Measurements from ENCODE around the gene MORN1.

Gene MORN1

DNA sequence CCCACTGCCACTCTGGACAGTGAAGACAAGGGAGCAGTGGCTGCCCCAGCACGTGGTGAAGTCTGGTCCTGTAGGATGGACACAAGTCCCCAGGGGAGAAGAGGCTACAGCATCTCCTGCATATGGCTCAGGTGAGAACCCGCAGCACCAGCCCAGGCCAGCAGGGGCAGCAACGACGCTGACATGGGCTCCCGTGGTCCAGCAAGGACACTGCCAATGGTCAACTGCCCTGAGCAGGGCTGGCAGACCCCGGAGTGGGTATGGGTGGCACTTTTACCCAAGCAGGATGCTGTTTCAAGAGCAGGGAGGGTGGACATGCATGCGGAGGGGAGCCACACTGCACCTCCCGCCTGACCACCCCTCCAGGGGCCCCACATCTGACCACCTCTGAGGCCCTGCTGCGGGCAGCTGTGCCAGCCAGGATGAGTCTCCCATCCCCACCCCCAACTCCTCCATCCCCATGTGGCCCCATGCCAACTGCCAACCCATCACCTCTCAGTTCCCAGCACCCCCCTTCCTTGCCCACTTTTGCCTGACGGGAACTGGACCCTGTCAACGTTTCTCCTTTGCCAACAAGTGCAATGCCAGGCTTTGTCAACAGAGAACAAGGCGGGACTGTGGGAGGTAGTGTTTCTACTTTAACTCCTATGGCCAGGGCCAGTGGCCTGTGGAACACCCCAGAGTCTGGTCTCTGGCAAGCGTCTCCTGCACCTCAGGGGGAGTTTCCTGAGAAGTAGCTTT is 8.6 kb downstream of the MORN1 start:
- peak overlapping the region; percentile 69 for H3K27ac Mint-ChIP-seq
- no peak overlapping the region for H3K4me3 Mint-ChIP-seq
- peaks cover 6 to 11% of the 10 kb centered on the region in 2 donors for H3K36me3 Mint-ChIP-seq
- ATAC-seq (replicated peaks), result peak; percentile 24 to 28
- no peaks in the 10 kb centered on the region for H3K9me3 Mint-ChIP-seq
- no peaks in the 10 kb centered on the region for H3K27me3 Mint-ChIP-seq
- peaks cover 14 to 21% of the 10 kb centered on the region in 2 donors for H3K4me1 Mint-ChIP-seq
- no peak for DNase-seq

DNA sequence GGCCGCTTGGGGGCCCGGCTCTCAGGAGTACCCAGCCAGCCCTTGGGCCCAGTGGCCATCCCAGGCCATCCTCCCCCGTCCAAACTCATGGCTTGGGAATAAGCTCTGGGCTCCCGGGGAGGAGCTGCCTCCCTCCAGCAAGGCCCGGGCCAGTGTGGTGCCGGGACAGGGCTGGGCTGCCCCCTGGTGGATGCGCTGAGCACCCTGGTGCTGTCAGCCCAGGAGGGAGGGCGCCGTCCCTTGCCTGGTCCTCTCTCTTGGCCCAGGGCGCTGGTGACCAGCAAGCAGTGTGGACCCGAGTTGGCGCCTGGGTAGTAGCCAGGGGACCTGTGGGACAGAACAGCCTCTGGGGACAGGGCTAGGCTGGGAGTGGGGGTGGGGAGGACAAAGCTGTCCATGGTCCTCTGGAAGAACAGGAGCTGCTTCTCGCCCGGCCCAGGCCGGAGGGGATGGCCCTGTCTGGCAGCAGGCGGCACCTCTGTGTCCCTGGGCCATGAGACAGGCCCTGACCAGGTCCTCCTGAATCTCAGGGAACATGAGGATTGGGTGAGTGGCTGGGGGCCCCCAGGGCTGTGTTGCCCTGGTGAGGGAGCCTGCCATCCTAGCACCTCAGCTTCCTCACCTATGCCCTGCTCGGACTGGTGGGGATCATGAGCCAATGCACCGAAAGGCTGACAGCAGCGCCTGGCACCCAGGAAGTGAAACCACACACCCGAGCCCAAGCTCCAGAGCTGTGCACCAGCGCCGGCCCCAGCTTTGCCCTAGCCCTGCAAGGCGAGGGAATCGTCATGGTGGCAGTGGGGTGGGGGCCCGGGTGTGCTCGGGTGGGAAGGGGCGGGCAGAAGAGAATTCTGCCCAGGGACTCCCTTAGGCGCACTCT is 9.4 kb downstream of the MORN1 start:
- Mint-ChIP-seq H3K27me3 (no peaks in the 10 kb centered on the region), H3K9me3 (no peaks in the 10 kb centered on the region), H3K4me1 (peaks cover 14 to 21% of the 10 kb centered on the region in 2 donors), H3K36me3 (peaks cover 3 to 11% of the 10 kb centered on the region in 2 donors), H3K27ac (no peak overlapping the region), H3K4me3 (no peak overlapping the region)
- peak; percentile 61 for DNase-seq
- peak; percentile 90 to 94 for ATAC-seq (replicated peaks)

DNA sequence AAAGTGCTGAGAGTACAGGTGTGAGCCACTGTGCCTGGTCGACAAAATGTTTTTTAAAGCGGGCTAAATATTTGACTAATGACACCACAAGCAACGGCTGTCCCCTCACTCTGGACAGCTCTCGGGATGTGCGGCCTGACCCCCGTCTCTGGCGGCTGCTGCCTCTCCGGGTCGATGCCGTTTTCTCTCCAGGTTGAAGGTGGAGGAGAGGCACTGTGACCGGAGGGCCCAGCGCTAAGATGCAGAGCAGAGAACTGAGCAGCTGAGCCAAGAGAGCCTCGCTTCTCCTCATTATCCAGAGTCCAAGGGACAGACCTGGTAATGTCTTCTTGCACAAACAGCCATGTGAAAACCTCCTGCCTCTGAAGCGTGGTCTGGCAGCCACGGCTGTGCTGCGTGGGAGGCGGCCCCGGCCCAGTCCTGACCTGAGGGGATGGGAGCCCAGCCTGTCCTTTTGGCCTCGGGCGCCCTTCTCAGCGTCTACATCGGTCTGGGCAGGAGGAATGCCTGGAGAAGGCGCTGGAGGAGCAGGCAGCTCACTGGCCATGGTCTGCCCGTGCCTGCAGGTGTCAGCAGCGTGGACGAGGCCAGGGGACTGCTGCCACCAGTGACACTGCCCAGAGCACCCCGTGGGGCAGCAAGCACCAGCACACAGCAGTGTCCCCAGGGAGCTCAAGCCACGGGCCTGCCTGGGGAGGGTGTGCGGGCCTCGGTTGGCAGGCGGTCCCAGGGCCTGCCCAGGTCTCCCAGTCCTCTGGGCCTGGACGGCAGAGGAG is 10.3 kb downstream of the MORN1 start:
- Mint-ChIP-seq H3K4me1 (peaks cover 14 to 21% of the 10 kb centered on the region in 2 donors), H3K4me3 (no peak overlapping the region), H3K27me3 (no peaks in the 10 kb centered on the region), H3K9me3 (no peaks in the 10 kb centered on the region), H3K27ac (no peak overlapping the region), H3K36me3 (peaks cover 3 to 7% of the 10 kb centered on the region in 2 donors)
- DNase-seq (no peak), ATAC-seq (replicated peaks) (peak in 1 of 2 donors; percentile 12)

DNA sequence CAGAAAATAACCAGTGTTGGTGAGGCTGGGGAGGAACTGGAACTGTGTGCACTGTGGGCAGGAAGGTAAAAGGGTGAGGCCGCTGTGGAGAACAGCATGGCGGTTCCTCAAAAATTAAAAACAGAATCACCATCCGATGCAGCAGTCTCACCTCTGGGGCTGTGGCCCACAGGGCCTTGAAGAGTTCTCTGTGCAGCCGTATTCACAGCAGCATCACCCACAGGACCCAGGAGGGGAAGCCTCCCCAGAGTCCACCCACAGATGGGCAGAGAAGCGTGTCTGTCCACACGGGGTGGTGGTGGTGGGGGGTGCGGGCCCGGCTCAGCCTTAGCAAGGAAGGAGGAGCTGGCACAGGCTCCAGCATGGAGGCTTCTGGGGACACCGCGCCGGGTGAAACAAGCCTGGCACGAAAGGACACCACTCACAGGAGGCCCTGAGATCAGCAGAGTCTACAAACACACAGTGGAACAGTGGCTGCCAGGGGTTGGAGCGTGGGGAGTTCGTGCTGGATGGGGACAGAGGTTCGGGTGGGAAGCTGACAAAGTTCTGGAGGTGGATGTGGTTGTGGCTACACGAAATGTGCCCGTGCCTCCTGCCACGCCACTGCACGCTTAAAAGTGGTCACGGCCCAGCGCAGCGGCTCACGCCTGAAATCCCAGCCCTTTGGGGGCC is 11.5 kb downstream of the MORN1 start:
- no peaks in the 10 kb centered on the region for H3K27me3 Mint-ChIP-seq
- H3K9me3 Mint-ChIP-seq, result no peaks in the 10 kb centered on the region
- peak overlapping the region; percentile 63 for H3K27ac Mint-ChIP-seq
- H3K4me1 Mint-ChIP-seq, result peaks cover 15 to 21% of the 10 kb centered on the region in 2 donors
- H3K36me3 Mint-ChIP-seq, result peaks cover 0 to 4% of the 10 kb centered on the region in 2 donors
- ATAC-seq (replicated peaks) (peak; percentile 45 to 66), DNase-seq (no peak)
- no peak overlapping the region for H3K4me3 Mint-ChIP-seq

DNA sequence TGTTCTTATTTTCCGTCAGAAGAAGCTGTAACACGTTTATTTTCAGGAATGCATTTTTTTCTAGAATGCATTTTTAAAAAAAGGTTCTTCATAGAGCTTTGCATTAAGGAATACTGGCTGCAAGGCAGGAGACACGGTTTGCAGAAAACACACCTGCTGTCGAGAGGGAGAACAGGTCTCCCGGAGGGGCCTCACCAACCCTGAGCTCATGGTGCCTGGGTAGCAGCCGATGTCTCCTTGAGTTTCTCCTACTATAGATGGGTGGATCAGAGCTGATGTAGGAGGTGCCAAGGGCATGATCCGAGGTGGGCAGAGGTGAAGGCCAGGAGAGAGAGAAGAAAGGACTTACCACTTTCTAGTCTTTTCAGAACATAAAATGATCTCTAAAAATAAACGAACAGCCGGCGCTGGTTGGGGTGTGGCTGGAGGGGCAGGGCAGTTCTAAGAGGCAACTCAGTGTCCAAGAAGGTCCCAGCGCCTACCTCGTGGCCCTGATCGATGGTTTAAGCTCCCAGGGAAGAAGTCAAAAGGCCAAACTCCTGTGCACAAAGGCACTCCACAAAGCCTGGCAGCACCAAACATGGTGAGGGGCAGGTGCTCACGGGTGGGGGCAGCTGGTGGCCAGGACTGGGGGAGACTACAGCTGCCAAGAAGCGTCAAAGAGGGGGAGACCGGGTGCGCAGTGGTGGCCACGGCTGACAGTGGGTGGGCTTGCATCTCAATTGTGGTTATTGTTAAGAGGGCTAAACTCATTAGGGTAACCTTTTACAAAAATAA is 12.2 kb downstream of the MORN1 start:
- H3K27me3 Mint-ChIP-seq, result no peaks in the 10 kb centered on the region
- peak overlapping the region; percentile 75 for H3K27ac Mint-ChIP-seq
- H3K36me3 Mint-ChIP-seq, result peaks cover 0 to 2% of the 10 kb centered on the region in 2 donors
- no peaks in the 10 kb centered on the region for H3K9me3 Mint-ChIP-seq
- peak overlapping the region in 1 of 2 donors; percentile 3 for H3K4me3 Mint-ChIP-seq
- DNase-seq, result no peak
- peaks cover 15 to 24% of the 10 kb centered on the region in 2 donors for H3K4me1 Mint-ChIP-seq
- no peak for ATAC-seq (replicated peaks)

DNA sequence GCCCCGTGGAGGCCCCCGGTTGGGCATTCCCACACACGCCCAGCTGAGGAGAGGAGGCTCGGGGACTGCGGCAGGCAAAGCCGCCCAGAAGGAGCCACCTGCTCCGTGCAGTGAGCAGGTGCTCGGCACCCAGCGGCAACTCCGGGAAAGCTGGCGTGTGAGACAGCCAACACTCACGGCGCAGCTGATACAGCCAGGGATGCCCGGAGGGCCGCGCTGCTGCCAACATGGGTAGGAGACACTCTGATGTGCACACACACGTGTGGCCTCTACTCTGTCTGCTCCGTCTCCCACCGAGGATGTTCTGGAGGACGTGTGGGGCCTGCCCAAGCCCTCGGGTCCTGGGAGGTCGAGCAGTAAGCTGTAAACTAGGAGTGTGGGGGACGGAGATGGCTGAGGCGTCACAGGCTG is 12.9 kb downstream of the MORN1 start:
- Mint-ChIP-seq H3K4me1 (peaks cover 15 to 27% of the 10 kb centered on the region in 2 donors), H3K27me3 (no peaks in the 10 kb centered on the region), H3K27ac (peak overlapping the region; percentile 31), H3K9me3 (no peaks in the 10 kb centered on the region), H3K4me3 (no peak overlapping the region), H3K36me3 (no peaks in the 10 kb centered on the region)
- no peak for DNase-seq
- ATAC-seq (replicated peaks), result no peak

DNA sequence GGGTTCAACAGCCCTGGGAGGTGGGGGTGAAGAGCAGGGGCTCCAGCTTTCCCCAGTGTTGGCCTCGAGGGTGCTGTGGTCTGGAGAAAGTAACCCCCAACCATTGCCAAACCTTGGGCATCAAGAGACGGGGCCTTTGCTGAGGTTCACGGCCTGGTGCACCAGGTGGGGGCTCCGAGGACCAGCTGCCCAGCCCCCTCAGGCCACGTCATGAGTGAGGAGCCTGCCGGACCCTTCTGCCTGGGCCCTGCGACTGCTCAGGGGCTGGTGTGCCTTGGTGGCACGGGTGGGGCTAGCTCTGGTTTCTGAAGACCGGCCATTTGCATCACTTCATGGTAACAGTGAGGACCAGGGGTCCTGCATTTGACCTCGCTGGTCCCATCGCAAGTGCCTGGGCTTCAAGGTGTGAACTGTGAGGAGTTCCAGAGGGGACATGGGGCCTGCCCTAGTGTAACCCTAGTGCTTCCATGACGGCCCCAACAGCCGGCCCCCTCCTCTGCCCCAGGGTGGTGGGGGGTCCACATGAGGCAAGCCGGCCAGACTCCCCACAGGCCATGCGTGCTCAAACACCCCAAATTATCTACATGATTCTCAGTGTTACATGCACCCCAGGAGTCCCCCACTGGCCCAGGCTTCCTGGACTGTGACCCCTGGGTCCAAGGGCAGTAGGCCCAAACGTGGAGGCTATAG is 13.5 kb downstream of the MORN1 start:
- DNase-seq (no peak), ATAC-seq (replicated peaks) (no peak)
- H3K27me3 Mint-ChIP-seq, result no peaks in the 10 kb centered on the region
- H3K9me3 Mint-ChIP-seq, result no peaks in the 10 kb centered on the region
- no peak overlapping the region for H3K4me3 Mint-ChIP-seq
- H3K27ac Mint-ChIP-seq, result no peak overlapping the region
- peaks cover 15 to 27% of the 10 kb centered on the region in 2 donors for H3K4me1 Mint-ChIP-seq
- H3K36me3 Mint-ChIP-seq, result no peaks in the 10 kb centered on the region

DNA sequence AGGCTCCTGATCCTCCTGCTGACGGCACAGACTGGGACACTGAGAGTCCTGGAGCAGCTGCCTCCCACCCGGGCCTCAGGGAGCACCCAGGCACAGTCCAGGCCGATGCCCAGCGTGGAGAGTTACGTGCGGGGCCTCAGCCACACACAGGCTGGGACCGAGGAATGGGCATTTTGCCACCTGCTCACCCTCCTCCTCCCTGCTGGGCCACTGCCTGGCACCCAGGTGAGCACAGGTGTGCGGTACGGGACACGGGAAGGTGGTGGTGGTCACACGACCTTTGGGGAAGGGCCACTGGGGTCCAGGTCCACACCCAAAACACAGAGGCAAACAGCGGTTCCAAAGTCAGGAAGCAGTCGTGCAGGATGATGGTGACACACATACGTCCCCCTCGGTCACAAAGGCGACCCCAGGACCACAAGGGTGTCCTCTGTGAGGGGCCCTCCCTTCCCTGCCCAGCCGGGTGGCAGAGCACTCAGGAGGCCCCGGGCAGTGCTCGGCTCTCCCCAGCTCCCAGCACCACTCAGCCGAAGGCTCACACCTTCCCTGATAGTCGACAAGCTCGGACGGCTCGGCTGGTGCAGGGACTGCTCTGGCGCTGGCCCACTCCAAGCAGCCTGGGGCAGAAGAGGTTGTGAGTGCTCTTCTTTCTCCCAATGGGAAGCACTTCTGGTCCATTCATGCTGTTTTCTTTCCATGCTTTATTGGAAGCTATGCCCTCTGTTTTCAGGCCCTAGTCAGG is 14.3 kb downstream of the MORN1 start:
- no peaks in the 10 kb centered on the region for H3K9me3 Mint-ChIP-seq
- ATAC-seq (replicated peaks), result no peak
- no peak overlapping the region for H3K27ac Mint-ChIP-seq
- no peaks in the 10 kb centered on the region for H3K27me3 Mint-ChIP-seq
- H3K36me3 Mint-ChIP-seq, result no peaks in the 10 kb centered on the region
- no peak overlapping the region for H3K4me3 Mint-ChIP-seq
- peaks cover 15 to 27% of the 10 kb centered on the region in 2 donors for H3K4me1 Mint-ChIP-seq
- DNase-seq, result no peak

DNA sequence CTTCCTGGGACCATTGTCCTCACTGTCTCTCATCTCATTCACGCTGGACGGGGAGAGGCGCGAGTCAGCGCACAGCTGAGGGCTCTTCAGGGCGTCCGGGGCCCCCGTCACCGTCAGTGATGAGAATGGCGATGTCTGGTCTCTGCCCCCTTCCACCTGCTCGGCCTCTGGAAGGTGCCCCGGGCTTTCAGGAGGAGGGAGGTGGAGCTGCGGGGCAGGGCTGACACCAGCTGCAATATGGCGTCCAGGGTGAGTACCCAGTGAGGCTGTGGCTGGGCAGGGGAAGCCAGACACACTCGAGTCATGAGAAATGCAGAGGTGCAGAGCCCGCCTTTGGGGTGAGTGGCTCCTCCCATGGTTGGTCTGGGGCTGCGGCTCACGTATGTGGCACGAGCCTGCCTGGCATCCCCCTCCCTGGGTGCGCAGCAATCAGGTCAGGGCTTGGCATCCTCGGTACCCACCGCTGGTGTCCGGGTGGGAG is 15.1 kb downstream of the MORN1 start:
- H3K27me3 Mint-ChIP-seq, result no peaks in the 10 kb centered on the region
- H3K4me3 Mint-ChIP-seq, result no peak overlapping the region
- H3K4me1 Mint-ChIP-seq, result peaks cover 13 to 21% of the 10 kb centered on the region in 2 donors
- no peaks in the 10 kb centered on the region for H3K36me3 Mint-ChIP-seq
- no peaks in the 10 kb centered on the region for H3K9me3 Mint-ChIP-seq
- DNase-seq (no peak), ATAC-seq (replicated peaks) (no peak)
- H3K27ac Mint-ChIP-seq, result no peak overlapping the region

DNA sequence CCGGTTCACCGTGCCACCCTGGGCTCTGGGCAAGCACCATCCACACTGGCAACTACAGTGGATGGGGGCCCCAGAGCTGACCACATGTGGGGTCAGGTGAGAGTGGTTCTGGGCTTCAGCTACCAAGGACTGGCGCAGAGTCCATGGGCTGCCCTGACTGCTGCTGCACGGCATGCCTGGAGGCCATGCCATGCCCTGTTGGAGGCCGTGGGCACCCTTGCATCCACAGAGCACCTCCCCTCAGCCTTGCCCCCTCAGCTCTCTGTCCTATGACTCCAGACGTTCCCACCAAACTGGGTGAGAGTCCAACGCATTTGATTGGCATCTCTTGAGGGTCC is 15.5 kb downstream of the MORN1 start:
- DNase-seq (no peak), ATAC-seq (replicated peaks) (no peak)
- peaks cover 0 to 4% of the 10 kb centered on the region in 2 donors for H3K36me3 Mint-ChIP-seq
- no peaks in the 10 kb centered on the region for H3K27me3 Mint-ChIP-seq
- no peak overlapping the region for H3K4me3 Mint-ChIP-seq
- peaks cover 13 to 21% of the 10 kb centered on the region in 2 donors for H3K4me1 Mint-ChIP-seq
- H3K9me3 Mint-ChIP-seq, result no peaks in the 10 kb centered on the region
- H3K27ac Mint-ChIP-seq, result no peak overlapping the region

DNA sequence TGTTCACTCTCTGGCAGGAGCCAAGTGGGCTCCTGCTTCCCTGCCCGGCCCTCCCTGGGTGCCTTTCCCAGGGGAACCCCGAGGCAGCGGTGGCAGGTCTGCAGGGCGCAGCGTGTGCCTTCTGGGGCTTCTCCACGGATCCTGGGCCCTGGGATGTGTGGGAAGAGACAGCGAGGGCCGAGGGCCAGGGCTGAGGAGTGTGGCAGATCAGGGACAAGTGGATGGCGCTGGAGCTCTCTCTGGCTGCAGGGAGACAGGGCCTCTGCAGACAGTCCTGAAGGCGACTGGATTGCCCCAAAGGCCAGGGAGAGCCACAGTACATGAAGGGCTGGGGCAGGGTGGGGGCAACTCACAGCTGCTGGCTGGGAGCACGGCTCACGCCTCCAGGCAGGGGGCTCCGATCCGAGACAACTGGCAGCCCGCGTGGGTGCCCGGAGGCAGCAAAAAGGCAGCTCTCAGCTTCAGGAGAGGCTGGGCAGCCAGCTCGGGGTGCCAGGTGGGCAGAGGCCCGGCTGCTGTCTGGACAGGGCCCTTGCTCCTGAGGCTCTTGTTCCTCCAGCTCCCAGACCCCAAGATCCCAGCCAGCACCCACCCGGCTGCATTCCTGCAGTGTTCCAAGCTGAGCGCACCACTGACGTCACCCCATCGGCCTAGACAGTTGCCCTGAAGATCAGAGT is 16.0 kb downstream of the MORN1 start:
- H3K4me1 Mint-ChIP-seq, result peaks cover 13 to 21% of the 10 kb centered on the region in 2 donors
- H3K4me3 Mint-ChIP-seq, result no peak overlapping the region
- DNase-seq (no peak), ATAC-seq (replicated peaks) (no peak)
- no peaks in the 10 kb centered on the region for H3K27me3 Mint-ChIP-seq
- peaks cover 0 to 5% of the 10 kb centered on the region in 2 donors for H3K36me3 Mint-ChIP-seq
- peak overlapping the region; percentile 79 for H3K27ac Mint-ChIP-seq
- no peaks in the 10 kb centered on the region for H3K9me3 Mint-ChIP-seq
